Thyroid gland (tissue), 4 donors: ENCODE results near the gene LGI4.

Experiments
- POLR2A ChIP-seq, 2 donors: fragments of 450-650 bp; IDR thresholded peaks; one replicate each; pipeline ENCODE4 v1.6.1; 2017; ENCODE audit warnings: antibody characterized with exemption in 2 of 2, mild to moderate bottlenecking in 2 of 2, moderate library complexity in 1 of 2
- TF ChIP-seq, protein P1 (sequence below), 6 experiments: fragments of 200-600 bp in 3 of 6; fragments of 450-650 bp in 3 of 6; sonication (generic) in 3 of 6; IDR thresholded peaks; one replicate each; pipeline ENCODE4 v1.5.1; 2016 to 2019; ENCODE audit warnings: antibody characterized with exemption in 6 of 6, mild to moderate bottlenecking in 2 of 6, inconsistent platforms in 1 of 6, moderate library complexity in 1 of 6

DNA sequence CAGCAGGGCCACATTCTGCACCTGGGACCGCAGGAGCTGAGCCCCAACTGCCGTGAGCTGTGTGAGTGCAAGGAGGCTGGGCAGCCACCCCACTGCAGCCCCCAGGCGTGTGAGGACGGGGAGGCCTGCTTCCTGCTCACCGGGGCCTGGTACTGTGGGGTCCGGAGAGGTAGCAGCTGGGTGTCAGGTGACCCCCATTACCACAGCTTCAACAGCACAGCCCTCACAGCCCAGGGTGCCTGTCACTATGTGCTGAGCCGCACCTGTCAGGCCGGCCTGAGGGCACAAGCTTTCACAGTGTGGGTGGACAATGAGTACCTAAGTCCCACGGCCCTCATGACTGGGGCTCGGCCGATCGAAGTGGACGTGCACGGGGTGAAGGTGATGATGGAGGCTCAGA is 55.0 kb downstream of the LGI4 start:
- TF ChIP-seq, protein P1, sequence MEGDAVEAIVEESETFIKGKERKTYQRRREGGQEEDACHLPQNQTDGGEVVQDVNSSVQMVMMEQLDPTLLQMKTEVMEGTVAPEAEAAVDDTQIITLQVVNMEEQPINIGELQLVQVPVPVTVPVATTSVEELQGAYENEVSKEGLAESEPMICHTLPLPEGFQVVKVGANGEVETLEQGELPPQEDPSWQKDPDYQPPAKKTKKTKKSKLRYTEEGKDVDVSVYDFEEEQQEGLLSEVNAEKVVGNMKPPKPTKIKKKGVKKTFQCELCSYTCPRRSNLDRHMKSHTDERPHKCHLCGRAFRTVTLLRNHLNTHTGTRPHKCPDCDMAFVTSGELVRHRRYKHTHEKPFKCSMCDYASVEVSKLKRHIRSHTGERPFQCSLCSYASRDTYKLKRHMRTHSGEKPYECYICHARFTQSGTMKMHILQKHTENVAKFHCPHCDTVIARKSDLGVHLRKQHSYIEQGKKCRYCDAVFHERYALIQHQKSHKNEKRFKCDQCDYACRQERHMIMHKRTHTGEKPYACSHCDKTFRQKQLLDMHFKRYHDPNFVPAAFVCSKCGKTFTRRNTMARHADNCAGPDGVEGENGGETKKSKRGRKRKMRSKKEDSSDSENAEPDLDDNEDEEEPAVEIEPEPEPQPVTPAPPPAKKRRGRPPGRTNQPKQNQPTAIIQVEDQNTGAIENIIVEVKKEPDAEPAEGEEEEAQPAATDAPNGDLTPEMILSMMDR (IDR thresholded peaks at IDR 0.05): no peak
- no peak for TF ChIP-seq POLR2A (IDR thresholded peaks at IDR 0.05)
